ENCODE results near the gene ZCCHC8. TPM values are rescaled to one million over a fixed set of nuclear protein-coding genes. Genes with fewer than 3 reads are reported as not detected.

Gene ZCCHC8
- 37.8 TPM for polyA plus RNA-seq (2013, experiment 1 of 4)
- 31.4 TPM for polyA plus RNA-seq (2013, experiment 2 of 4)
- polyA plus RNA-seq (2013, experiment 3 of 4): 31.6 TPM
- polyA plus RNA-seq (2013, experiment 4 of 4): 30.6 TPM

GRCh38 chr12:122500685-122501488 lies at the start of gene ZCCHC8:
TSS of gene ZCCHC8 (minus strand) at chr12:122500932. CDS start at chr12:122500840, 92 bp downstream.
- peak within 1 kb of the TSS; percentile 95 for H3K27ac ChIP-seq (ENCODE audit: insufficient read depth, low read depth, low read length, poor library complexity, severe bottlenecking)
- no peaks in the 10 kb centered on the region for H3K27me3 ChIP-seq (ENCODE audit: control insufficient read depth, insufficient read depth, low read length, poor library complexity, severe bottlenecking)
- H3K36me3 ChIP-seq (ENCODE audit: control insufficient read depth, insufficient read depth, low read length): peaks cover 30% of the 10 kb centered on the region
- H3K4me3 ChIP-seq (ENCODE audit: insufficient read depth, low read depth, low read length): peak within 1 kb of the TSS; percentile 98
- 6% methylated on average over 52 of the region's 52 CpGs for WGBS, 2 experiments
- H3K4me1 ChIP-seq (ENCODE audit: control insufficient read depth, insufficient read depth, low read length): no peaks in the 10 kb centered on the region
- H3K9me3 ChIP-seq (ENCODE audit: control insufficient read depth, low read length): no peaks in the 10 kb centered on the region

- WGBS, 2 experiments: 92 to 99% methylated on average over 3 to 5 of the region's 5 CpGs
- Histone ChIP-seq H3K27me3 (ENCODE audit: control insufficient read depth, insufficient read depth, low read length, poor library complexity, severe bottlenecking) (no peaks in the 10 kb centered on the region), H3K4me1 (ENCODE audit: control insufficient read depth, insufficient read depth, low read length) (no peaks in the 10 kb centered on the region), H3K9me3 (ENCODE audit: control insufficient read depth, low read length) (no peaks in the 10 kb centered on the region), H3K4me3 (ENCODE audit: insufficient read depth, low read depth, low read length) (no peak overlapping the region), H3K27ac (ENCODE audit: insufficient read depth, low read depth, low read length, poor library complexity, severe bottlenecking) (no peak overlapping the region), H3K36me3 (ENCODE audit: control insufficient read depth, insufficient read depth, low read length) (peaks cover 49% of the 10 kb centered on the region)
Observed at GRCh38 chr12:122547330-122547729, 46.6 kb upstream of the ZCCHC8 start.

- no peaks in the 10 kb centered on the region for H3K4me1 ChIP-seq (ENCODE audit: control insufficient read depth, insufficient read depth, low read length)
- 95 to 97% methylated on average over 2 of the region's 2 CpGs for WGBS, 2 experiments
- no peaks in the 10 kb centered on the region for H3K27me3 ChIP-seq (ENCODE audit: control insufficient read depth, insufficient read depth, low read length, poor library complexity, severe bottlenecking)
- H3K9me3 ChIP-seq (ENCODE audit: control insufficient read depth, low read length): no peaks in the 10 kb centered on the region
- H3K36me3 ChIP-seq (ENCODE audit: control insufficient read depth, insufficient read depth, low read length): peaks cover 34% of the 10 kb centered on the region
- H3K4me3 ChIP-seq (ENCODE audit: insufficient read depth, low read depth, low read length): no peak overlapping the region
- no peak overlapping the region for H3K27ac ChIP-seq (ENCODE audit: insufficient read depth, low read depth, low read length, poor library complexity, severe bottlenecking)
Observed at GRCh38 chr12:122545855-122546254, 45.1 kb upstream of the ZCCHC8 start.

GRCh38 chr12:122544537-122544936 lies 43.8 kb upstream of the ZCCHC8 start:
- Histone ChIP-seq H3K9me3 (ENCODE audit: control insufficient read depth, low read length) (no peaks in the 10 kb centered on the region), H3K36me3 (ENCODE audit: control insufficient read depth, insufficient read depth, low read length) (peaks cover 26% of the 10 kb centered on the region), H3K27ac (ENCODE audit: insufficient read depth, low read depth, low read length, poor library complexity, severe bottlenecking) (no peak overlapping the region), H3K4me1 (ENCODE audit: control insufficient read depth, insufficient read depth, low read length) (no peaks in the 10 kb centered on the region), H3K27me3 (ENCODE audit: control insufficient read depth, insufficient read depth, low read length, poor library complexity, severe bottlenecking) (no peaks in the 10 kb centered on the region), H3K4me3 (ENCODE audit: insufficient read depth, low read depth, low read length) (no peak overlapping the region)
- WGBS, 2 experiments: 89 to 95% methylated on average over 2 of the region's 2 CpGs

GRCh38 chr12:122538496-122538895 lies 37.8 kb upstream of the ZCCHC8 start:
- Histone ChIP-seq H3K9me3 (ENCODE audit: control insufficient read depth, low read length) (no peaks in the 10 kb centered on the region), H3K27ac (ENCODE audit: insufficient read depth, low read depth, low read length, poor library complexity, severe bottlenecking) (no peak overlapping the region), H3K27me3 (ENCODE audit: control insufficient read depth, insufficient read depth, low read length, poor library complexity, severe bottlenecking) (no peaks in the 10 kb centered on the region), H3K4me1 (ENCODE audit: control insufficient read depth, insufficient read depth, low read length) (no peaks in the 10 kb centered on the region), H3K4me3 (ENCODE audit: insufficient read depth, low read depth, low read length) (no peak overlapping the region), H3K36me3 (ENCODE audit: control insufficient read depth, insufficient read depth, low read length) (peaks cover 29% of the 10 kb centered on the region)
- 92 to 97% methylated on average over 5 of the region's 5 CpGs for WGBS, 2 experiments

GRCh38 chr12:122537021-122537420 lies 36.3 kb upstream of the ZCCHC8 start:
- 92 to 95% methylated on average over 4 of the region's 4 CpGs for WGBS, 2 experiments
- no peaks in the 10 kb centered on the region for H3K27me3 ChIP-seq (ENCODE audit: control insufficient read depth, insufficient read depth, low read length, poor library complexity, severe bottlenecking)
- no peaks in the 10 kb centered on the region for H3K4me1 ChIP-seq (ENCODE audit: control insufficient read depth, insufficient read depth, low read length)
- H3K27ac ChIP-seq (ENCODE audit: insufficient read depth, low read depth, low read length, poor library complexity, severe bottlenecking): no peak overlapping the region
- H3K9me3 ChIP-seq (ENCODE audit: control insufficient read depth, low read length): no peaks in the 10 kb centered on the region
- H3K36me3 ChIP-seq (ENCODE audit: control insufficient read depth, insufficient read depth, low read length): peaks cover 25% of the 10 kb centered on the region
- H3K4me3 ChIP-seq (ENCODE audit: insufficient read depth, low read depth, low read length): no peak overlapping the region

- WGBS, 2 experiments: 95 to 100% methylated on average over 2 of the region's 2 CpGs
- H3K4me1 ChIP-seq (ENCODE audit: control insufficient read depth, insufficient read depth, low read length): no peaks in the 10 kb centered on the region
- no peak overlapping the region for H3K4me3 ChIP-seq (ENCODE audit: insufficient read depth, low read depth, low read length)
- H3K27me3 ChIP-seq (ENCODE audit: control insufficient read depth, insufficient read depth, low read length, poor library complexity, severe bottlenecking): no peaks in the 10 kb centered on the region
- no peak overlapping the region for H3K27ac ChIP-seq (ENCODE audit: insufficient read depth, low read depth, low read length, poor library complexity, severe bottlenecking)
- no peaks in the 10 kb centered on the region for H3K9me3 ChIP-seq (ENCODE audit: control insufficient read depth, low read length)
- H3K36me3 ChIP-seq (ENCODE audit: control insufficient read depth, insufficient read depth, low read length): peaks cover 31% of the 10 kb centered on the region
Observed at GRCh38 chr12:122533856-122534255, 33.1 kb upstream of the ZCCHC8 start.

GRCh38 chr12:122528992-122529391 lies 28.3 kb upstream of the ZCCHC8 start:
- Histone ChIP-seq H3K4me1 (ENCODE audit: control insufficient read depth, insufficient read depth, low read length) (peaks cover 9% of the 10 kb centered on the region), H3K9me3 (ENCODE audit: control insufficient read depth, low read length) (no peaks in the 10 kb centered on the region), H3K36me3 (ENCODE audit: control insufficient read depth, insufficient read depth, low read length) (peaks cover 10% of the 10 kb centered on the region), H3K27ac (ENCODE audit: insufficient read depth, low read depth, low read length, poor library complexity, severe bottlenecking) (no peak overlapping the region), H3K27me3 (ENCODE audit: control insufficient read depth, insufficient read depth, low read length, poor library complexity, severe bottlenecking) (no peaks in the 10 kb centered on the region), H3K4me3 (ENCODE audit: insufficient read depth, low read depth, low read length) (no peak overlapping the region)
- 88 to 93% methylated on average over 6 of the region's 6 CpGs for WGBS, 2 experiments

- Histone ChIP-seq H3K27ac (ENCODE audit: insufficient read depth, low read depth, low read length, poor library complexity, severe bottlenecking) (no peak overlapping the region), H3K36me3 (ENCODE audit: control insufficient read depth, insufficient read depth, low read length) (peaks cover 10% of the 10 kb centered on the region), H3K9me3 (ENCODE audit: control insufficient read depth, low read length) (no peaks in the 10 kb centered on the region), H3K4me1 (ENCODE audit: control insufficient read depth, insufficient read depth, low read length) (peaks cover 13% of the 10 kb centered on the region), H3K4me3 (ENCODE audit: insufficient read depth, low read depth, low read length) (peak overlapping the region; percentile 68), H3K27me3 (ENCODE audit: control insufficient read depth, insufficient read depth, low read length, poor library complexity, severe bottlenecking) (no peaks in the 10 kb centered on the region)
- 91 to 97% methylated on average over 7 of the region's 7 CpGs for WGBS, 2 experiments
Observed at GRCh38 chr12:122528582-122528981, 27.9 kb upstream of the ZCCHC8 start.

GRCh38 chr12:122527478-122527944 lies 26.8 kb upstream of the ZCCHC8 start:
- Histone ChIP-seq H3K4me3 (ENCODE audit: insufficient read depth, low read depth, low read length) (peak overlapping the region; percentile 68), H3K36me3 (ENCODE audit: control insufficient read depth, insufficient read depth, low read length) (peaks cover 10% of the 10 kb centered on the region), H3K27ac (ENCODE audit: insufficient read depth, low read depth, low read length, poor library complexity, severe bottlenecking) (peak overlapping the region; percentile 93), H3K27me3 (ENCODE audit: control insufficient read depth, insufficient read depth, low read length, poor library complexity, severe bottlenecking) (no peaks in the 10 kb centered on the region), H3K4me1 (ENCODE audit: control insufficient read depth, insufficient read depth, low read length) (peaks cover 19% of the 10 kb centered on the region), H3K9me3 (ENCODE audit: control insufficient read depth, low read length) (no peaks in the 10 kb centered on the region)
- WGBS, 2 experiments: 1% methylated on average over 21 of the region's 21 CpGs
